GM19452 (cell line): Measurements from ENCODE around the gene SLC12A1.

Experiments
- ATAC-seq: cut with Tn5 transposase; IDR thresholded peaks from one replicate; pipeline ENCODE4 v1.9.1; 2021; ENCODE audit not compliant: unreplicated experiment

The SLC12A1 gene

GRCh38 chr15:48345516-48345915, 139.4 kb downstream of the SLC12A1 start:
- ATAC-seq, result no peak

- ATAC-seq, result peak; percentile 64
Observed at GRCh38 chr15:48352474-48353072, 146.5 kb downstream of the SLC12A1 start.
